Measurements from ENCODE around the gene HOXA7. TPM values are rescaled to one million over a fixed set of nuclear protein-coding genes. Genes with fewer than 3 reads are reported as not detected.

HOXA7 gene
- total RNA-seq, 1 donor from 2014 or later: 1.6 TPM

DNA sequence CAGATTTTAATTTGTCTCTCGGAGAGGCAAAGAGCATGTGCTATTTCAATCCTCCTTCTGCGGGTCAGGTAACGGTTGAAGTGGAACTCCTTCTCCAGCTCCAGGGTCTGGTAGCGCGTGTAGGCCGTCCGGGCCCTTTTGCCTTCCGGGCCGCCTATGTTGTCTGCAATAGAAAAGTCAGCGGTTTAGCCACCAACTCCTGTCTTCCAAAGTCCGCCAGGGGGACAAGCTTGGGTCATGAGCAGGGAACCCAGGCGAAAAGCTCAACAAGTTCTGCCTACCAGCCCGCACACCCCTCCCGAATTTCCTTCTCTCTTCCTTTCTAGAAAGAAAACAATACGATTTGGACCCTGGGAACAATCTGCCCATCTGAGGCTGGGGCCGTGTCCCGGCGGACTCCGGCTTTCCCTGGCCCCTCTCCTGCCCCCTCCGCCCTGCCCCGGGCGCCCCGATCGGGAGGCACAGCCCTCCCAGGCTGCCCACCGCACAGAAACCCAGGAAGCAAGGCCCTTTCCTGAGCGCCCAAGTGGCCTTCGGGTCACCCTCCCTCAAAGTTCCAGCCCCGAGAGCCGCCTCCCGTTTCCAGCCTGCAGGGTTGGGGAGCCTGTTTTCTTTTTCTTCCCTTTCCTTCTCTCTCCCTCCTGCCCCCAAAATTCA is 14.4 kb downstream of the HOXA7 start:
- peaks cover 7 to 14% (median 9%) of the 10 kb centered on the region in 3 donors for H3K4me1 ChIP-seq (ENCODE audit: control insufficient read depth in 3 of 3, insufficient read depth in 3 of 3, low read length in 3 of 3)
- H3K9me3 ChIP-seq (ENCODE audit: control insufficient read depth in 3 of 3, low read length in 3 of 3): no peaks in the 10 kb centered on the region
- peak overlapping the region in 1 of 3 donors; percentile 60 for H3K9ac ChIP-seq (ENCODE audit: low read depth in 1 of 3, low read length in 3 of 3)
- peaks cover 17 to 49% (median 28%) of the 10 kb centered on the region in 3 donors for H3K36me3 ChIP-seq (ENCODE audit: control insufficient read depth in 3 of 3, insufficient read depth in 3 of 3, low read length in 3 of 3)
- H3K27me3 ChIP-seq (ENCODE audit: control insufficient read depth in 3 of 3, insufficient read depth in 3 of 3, low read length in 3 of 3): no peaks in the 10 kb centered on the region
- H3K4me3 ChIP-seq (ENCODE audit: low read length in 3 of 3): peak overlapping the region; percentile 29 to 61 (median 49)
- no peak overlapping the region for H3K27ac ChIP-seq (ENCODE audit: low read depth, low read length)

GRCh38 chr7:27141137-27141922 is 15.1 kb downstream of the HOXA7 start:
- Histone ChIP-seq H3K4me3 (ENCODE audit: low read length in 3 of 3) (peak overlapping the region in 1 of 3 donors; percentile 61), H3K9ac (ENCODE audit: low read depth in 1 of 3, low read length in 3 of 3) (no peak overlapping the region), H3K27me3 (ENCODE audit: control insufficient read depth in 3 of 3, insufficient read depth in 3 of 3, low read length in 3 of 3) (no peaks in the 10 kb centered on the region), H3K27ac (ENCODE audit: low read depth, low read length) (no peak overlapping the region), H3K36me3 (ENCODE audit: control insufficient read depth in 3 of 3, insufficient read depth in 3 of 3, low read length in 3 of 3) (peaks cover 17 to 49% (median 28%) of the 10 kb centered on the region in 3 donors), H3K4me1 (ENCODE audit: control insufficient read depth in 3 of 3, insufficient read depth in 3 of 3, low read length in 3 of 3) (peaks cover 7 to 15% (median 10%) of the 10 kb centered on the region in 3 donors), H3K9me3 (ENCODE audit: control insufficient read depth in 3 of 3, low read length in 3 of 3) (no peaks in the 10 kb centered on the region)

- Histone ChIP-seq H3K4me1 (ENCODE audit: control insufficient read depth in 3 of 3, insufficient read depth in 3 of 3, low read length in 3 of 3) (peaks cover 7 to 23% (median 17%) of the 10 kb centered on the region in 3 donors), H3K27ac (ENCODE audit: low read depth, low read length) (no peak overlapping the region), H3K36me3 (ENCODE audit: control insufficient read depth in 3 of 3, insufficient read depth in 3 of 3, low read length in 3 of 3) (peaks cover 14 to 43% (median 22%) of the 10 kb centered on the region in 3 donors), H3K27me3 (ENCODE audit: control insufficient read depth in 3 of 3, insufficient read depth in 3 of 3, low read length in 3 of 3) (no peaks in the 10 kb centered on the region), H3K9ac (ENCODE audit: low read depth in 1 of 3, low read length in 3 of 3) (no peak overlapping the region), H3K9me3 (ENCODE audit: control insufficient read depth in 3 of 3, low read length in 3 of 3) (no peaks in the 10 kb centered on the region), H3K4me3 (ENCODE audit: low read length in 3 of 3) (no peak overlapping the region)
Measured at GRCh38 chr7:27140126-27140857, 16.2 kb downstream of the HOXA7 start.

- H3K9me3 ChIP-seq (ENCODE audit: control insufficient read depth in 3 of 3, low read length in 3 of 3): no peaks in the 10 kb centered on the region
- H3K27me3 ChIP-seq (ENCODE audit: control insufficient read depth in 3 of 3, insufficient read depth in 3 of 3, low read length in 3 of 3): no peaks in the 10 kb centered on the region
- peaks cover 14 to 36% (median 18%) of the 10 kb centered on the region in 3 donors for H3K36me3 ChIP-seq (ENCODE audit: control insufficient read depth in 3 of 3, insufficient read depth in 3 of 3, low read length in 3 of 3)
- H3K4me3 ChIP-seq (ENCODE audit: low read length in 3 of 3): no peak overlapping the region
- peaks cover 11 to 30% (median 20%) of the 10 kb centered on the region in 3 donors for H3K4me1 ChIP-seq (ENCODE audit: control insufficient read depth in 3 of 3, insufficient read depth in 3 of 3, low read length in 3 of 3)
- H3K27ac ChIP-seq (ENCODE audit: low read depth, low read length): no peak overlapping the region
- H3K9ac ChIP-seq (ENCODE audit: low read depth in 1 of 3, low read length in 3 of 3): no peak overlapping the region
Measured at GRCh38 chr7:27139334-27140125, 16.9 kb downstream of the HOXA7 start.

GRCh38 chr7:27138985-27139333 is 17.5 kb downstream of the HOXA7 start:
- no peaks in the 10 kb centered on the region for H3K27me3 ChIP-seq (ENCODE audit: control insufficient read depth in 3 of 3, insufficient read depth in 3 of 3, low read length in 3 of 3)
- no peaks in the 10 kb centered on the region for H3K9me3 ChIP-seq (ENCODE audit: control insufficient read depth in 3 of 3, low read length in 3 of 3)
- no peak overlapping the region for H3K4me3 ChIP-seq (ENCODE audit: low read length in 3 of 3)
- peaks cover 10 to 30% (median 14%) of the 10 kb centered on the region in 3 donors for H3K36me3 ChIP-seq (ENCODE audit: control insufficient read depth in 3 of 3, insufficient read depth in 3 of 3, low read length in 3 of 3)
- no peak overlapping the region for H3K9ac ChIP-seq (ENCODE audit: low read depth in 1 of 3, low read length in 3 of 3)
- H3K4me1 ChIP-seq (ENCODE audit: control insufficient read depth in 3 of 3, insufficient read depth in 3 of 3, low read length in 3 of 3): peaks cover 16 to 35% (median 25%) of the 10 kb centered on the region in 3 donors
- H3K27ac ChIP-seq (ENCODE audit: low read depth, low read length): no peak overlapping the region

GRCh38 chr7:27138472-27138871 is 18.0 kb downstream of the HOXA7 start:
- H3K27ac ChIP-seq (ENCODE audit: low read depth, low read length): no peak overlapping the region
- no peaks in the 10 kb centered on the region for H3K27me3 ChIP-seq (ENCODE audit: control insufficient read depth in 3 of 3, insufficient read depth in 3 of 3, low read length in 3 of 3)
- H3K36me3 ChIP-seq (ENCODE audit: control insufficient read depth in 3 of 3, insufficient read depth in 3 of 3, low read length in 3 of 3): peaks cover 8 to 28% (median 11%) of the 10 kb centered on the region in 3 donors
- H3K9ac ChIP-seq (ENCODE audit: low read depth in 1 of 3, low read length in 3 of 3): no peak overlapping the region
- H3K4me1 ChIP-seq (ENCODE audit: control insufficient read depth in 3 of 3, insufficient read depth in 3 of 3, low read length in 3 of 3): peaks cover 19 to 40% (median 30%) of the 10 kb centered on the region in 3 donors
- no peaks in the 10 kb centered on the region for H3K9me3 ChIP-seq (ENCODE audit: control insufficient read depth in 3 of 3, low read length in 3 of 3)
- H3K4me3 ChIP-seq (ENCODE audit: low read length in 3 of 3): no peak overlapping the region

GRCh38 chr7:27137640-27138315 is 18.7 kb downstream of the HOXA7 start:
- no peak overlapping the region for H3K27ac ChIP-seq (ENCODE audit: low read depth, low read length)
- H3K4me3 ChIP-seq (ENCODE audit: low read length in 3 of 3): no peak overlapping the region
- H3K9ac ChIP-seq (ENCODE audit: low read depth in 1 of 3, low read length in 3 of 3): no peak overlapping the region
- peaks cover 19 to 44% (median 35%) of the 10 kb centered on the region in 3 donors for H3K4me1 ChIP-seq (ENCODE audit: control insufficient read depth in 3 of 3, insufficient read depth in 3 of 3, low read length in 3 of 3)
- no peaks in the 10 kb centered on the region for H3K9me3 ChIP-seq (ENCODE audit: control insufficient read depth in 3 of 3, low read length in 3 of 3)
- no peaks in the 10 kb centered on the region for H3K27me3 ChIP-seq (ENCODE audit: control insufficient read depth in 3 of 3, insufficient read depth in 3 of 3, low read length in 3 of 3)
- H3K36me3 ChIP-seq (ENCODE audit: control insufficient read depth in 3 of 3, insufficient read depth in 3 of 3, low read length in 3 of 3): peaks cover 7 to 21% (median 8%) of the 10 kb centered on the region in 3 donors

- H3K4me3 ChIP-seq (ENCODE audit: low read length in 3 of 3): peak overlapping the region in 1 of 3 donors; percentile 27
Measured at GRCh38 chr7:27134392-27134791, 22.1 kb downstream of the HOXA7 start.

More at GRCh38 chr7:27134392-27134791, 22.1 kb downstream of the HOXA7 start:
- H3K27me3 ChIP-seq (ENCODE audit: control insufficient read depth in 3 of 3, insufficient read depth in 3 of 3, low read length in 3 of 3): no peaks in the 10 kb centered on the region
- peak overlapping the region in 1 of 3 donors; percentile 20 for H3K9ac ChIP-seq (ENCODE audit: low read depth in 1 of 3, low read length in 3 of 3)
- peaks cover 0 to 3% (median 0%) of the 10 kb centered on the region in 3 donors for H3K36me3 ChIP-seq (ENCODE audit: control insufficient read depth in 3 of 3, insufficient read depth in 3 of 3, low read length in 3 of 3)
- no peak overlapping the region for H3K27ac ChIP-seq (ENCODE audit: low read depth, low read length)
- H3K4me1 ChIP-seq (ENCODE audit: control insufficient read depth in 3 of 3, insufficient read depth in 3 of 3, low read length in 3 of 3): peaks cover 29 to 56% (median 52%) of the 10 kb centered on the region in 3 donors
- no peaks in the 10 kb centered on the region for H3K9me3 ChIP-seq (ENCODE audit: control insufficient read depth in 3 of 3, low read length in 3 of 3)
